Measurements from ENCODE around the gene TBC1D5. TPM values are rescaled to one million over a fixed set of nuclear protein-coding genes. Genes with fewer than 3 reads are reported as not detected.

Gene TBC1D5
- total and polyA plus RNA-seq, 2 of the 8 experiments (the other 6 are each of a cell fraction or from before 2014, with no cell fraction given) = 11.0 to 22.9 TPM

DNA sequence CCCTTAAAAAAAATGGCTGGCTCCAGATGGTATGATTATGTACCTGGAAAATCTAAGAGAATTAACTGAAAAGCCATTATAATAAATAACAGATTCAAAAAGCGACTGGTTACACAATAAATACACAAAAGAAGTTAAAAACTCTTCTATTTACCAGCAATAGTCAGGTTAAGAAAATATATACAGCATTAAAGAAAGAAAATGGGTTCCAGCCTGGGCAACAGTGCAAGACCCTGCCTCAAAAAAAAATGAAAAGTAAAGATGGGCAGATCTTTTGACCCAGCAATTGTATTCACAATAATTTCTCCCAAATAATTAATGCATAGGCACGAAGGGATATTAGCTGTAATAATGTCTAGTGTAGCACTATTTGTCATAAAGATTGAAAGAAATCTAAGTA lies 8.7 kb downstream of the TBC1D5 start (continued):
- TF ChIP-seq, protein P1, sequence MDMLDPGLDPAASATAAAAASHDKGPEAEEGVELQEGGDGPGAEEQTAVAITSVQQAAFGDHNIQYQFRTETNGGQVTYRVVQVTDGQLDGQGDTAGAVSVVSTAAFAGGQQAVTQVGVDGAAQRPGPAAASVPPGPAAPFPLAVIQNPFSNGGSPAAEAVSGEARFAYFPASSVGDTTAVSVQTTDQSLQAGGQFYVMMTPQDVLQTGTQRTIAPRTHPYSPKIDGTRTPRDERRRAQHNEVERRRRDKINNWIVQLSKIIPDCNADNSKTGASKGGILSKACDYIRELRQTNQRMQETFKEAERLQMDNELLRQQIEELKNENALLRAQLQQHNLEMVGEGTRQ (IDR thresholded peaks at IDR 0.05; ENCODE audit: low read length) = no peak
- no peak for TF ChIP-seq TBP (IDR thresholded peaks at IDR 0.05; ENCODE audit: low read depth, low read length)
- no peak for TF ChIP-seq YY1 (IDR thresholded peaks at IDR 0.05; ENCODE audit: low read depth, low read length)
- no peak for TF ChIP-seq SRF (IDR thresholded peaks at IDR 0.05; ENCODE audit: low read depth, low read length)
